ENCODE measurements around the gene LRRC8B.
"Not testable (repeated sequence)": the region's sequence is repeated elsewhere in the genome, so short reads cannot be mapped to it uniquely, and the experiment has no call there.

LRRC8B gene

DNA sequence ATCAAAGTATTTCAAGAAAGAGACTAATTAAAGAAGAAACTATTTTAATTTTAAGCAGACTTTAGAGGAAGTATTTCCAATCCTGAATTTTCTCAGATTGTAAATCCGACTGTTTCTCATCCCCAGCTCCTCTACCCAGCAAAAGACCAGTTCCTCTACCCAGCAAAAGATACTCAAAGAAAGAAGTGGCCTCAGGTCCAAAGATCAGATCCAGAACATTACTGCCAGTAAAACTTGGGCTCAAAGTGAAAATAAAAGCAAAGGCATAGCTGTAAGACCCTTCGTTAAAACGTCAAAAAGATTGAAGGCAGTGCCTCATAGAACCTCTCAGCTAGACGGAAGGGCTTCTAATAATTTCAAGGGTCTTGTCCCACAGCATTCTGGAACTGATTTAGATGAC, 50.0 kb downstream of the LRRC8B start:
- in situ Hi-C loops (cut with MboI; ENCODE audit: low pct_unique_long_range_greater_than_20kb, low sequenced_read_pairs), result no loop called here
- DNase-seq, result no peak

GRCh38 chr1:89575207-89575606, 50.6 kb downstream of the LRRC8B start:
- in situ Hi-C loops (cut with MboI; ENCODE audit: low pct_unique_long_range_greater_than_20kb, low sequenced_read_pairs), result no loop called here
- DNase-seq, result no peak

- DNase-seq, result no peak
- in situ Hi-C loops (cut with MboI; ENCODE audit: low pct_unique_long_range_greater_than_20kb, low sequenced_read_pairs), result no loop called here
Measured at GRCh38 chr1:89576013-89576412, 51.4 kb downstream of the LRRC8B start.

DNA sequence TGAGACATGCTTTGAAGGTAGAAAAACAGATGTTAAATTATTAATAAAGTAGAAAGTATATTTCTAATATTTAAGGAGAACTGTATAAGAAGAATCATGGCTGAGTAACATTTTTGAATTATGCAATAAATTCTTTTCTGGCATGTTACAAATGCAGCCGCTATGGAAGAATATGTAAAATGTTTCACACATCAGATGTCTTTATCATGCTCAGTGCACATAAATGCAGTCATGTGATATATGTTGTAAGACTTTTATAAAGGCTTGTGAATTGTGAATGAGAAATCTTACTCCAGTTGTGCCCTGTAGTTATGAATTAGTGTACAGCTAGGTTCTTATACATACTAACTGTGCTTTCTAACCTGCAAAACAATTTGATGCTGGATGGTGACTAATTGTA, 53.5 kb downstream of the LRRC8B start:
- DNase-seq, result no peak
- in situ Hi-C loops (cut with MboI; ENCODE audit: low pct_unique_long_range_greater_than_20kb, low sequenced_read_pairs), result no loop called here

- DNase-seq, result no peak
- in situ Hi-C loops (cut with MboI; ENCODE audit: low pct_unique_long_range_greater_than_20kb, low sequenced_read_pairs), result no loop called here
Measured at GRCh38 chr1:89578946-89579684, 54.5 kb downstream of the LRRC8B start.

DNA sequence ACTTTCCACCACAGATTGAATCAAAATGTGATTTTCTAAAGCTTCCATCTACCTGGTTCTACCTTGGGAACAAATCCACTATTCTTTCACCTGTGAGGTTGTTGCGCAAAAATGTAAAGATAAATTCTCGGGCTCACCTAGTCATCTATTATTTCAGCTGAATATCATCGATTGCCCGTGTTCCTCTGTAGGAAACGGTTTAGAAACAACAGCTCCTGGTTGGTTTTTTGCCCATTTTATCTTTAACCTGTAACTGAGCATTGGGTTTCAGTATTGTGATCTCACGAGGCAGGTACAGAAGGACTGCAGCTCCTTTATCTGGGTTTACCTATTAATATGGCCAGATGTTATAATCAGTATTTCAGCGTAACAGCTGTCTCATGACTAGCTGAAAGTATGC, 55.4 kb downstream of the LRRC8B start:
- in situ Hi-C loops (cut with MboI; ENCODE audit: low pct_unique_long_range_greater_than_20kb, low sequenced_read_pairs), result no loop called here
- no peak for DNase-seq

DNA sequence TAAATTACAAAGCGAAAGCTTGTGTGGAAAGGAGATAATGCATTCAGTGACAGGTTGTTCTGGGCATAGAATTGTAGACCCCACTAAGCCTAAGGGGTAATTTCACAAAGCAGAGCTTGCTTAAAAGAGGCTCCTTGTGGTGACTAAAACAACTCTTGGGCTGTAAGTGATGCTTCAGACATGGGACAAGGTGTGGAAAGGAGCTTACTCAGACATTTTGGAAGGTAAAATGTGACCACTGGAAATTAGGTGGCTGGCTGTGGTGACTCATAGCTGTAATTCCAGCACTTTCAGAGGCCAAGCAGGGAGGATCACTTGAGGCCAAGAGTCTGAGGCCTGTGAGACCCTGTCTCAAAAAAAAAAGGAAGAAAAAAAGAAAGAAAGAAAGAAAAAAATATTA, 57.2 kb downstream of the LRRC8B start:
- in situ Hi-C loops (cut with MboI; ENCODE audit: low pct_unique_long_range_greater_than_20kb, low sequenced_read_pairs), result no loop called here
- no peak for DNase-seq

GRCh38 chr1:89582571-89582970, 57.9 kb downstream of the LRRC8B start:
- DNase-seq, result no peak
- in situ Hi-C loops (cut with MboI; ENCODE audit: low pct_unique_long_range_greater_than_20kb, low sequenced_read_pairs), result no loop called here

GRCh38 chr1:89584211-89584610, 59.6 kb downstream of the LRRC8B start:
- no peak for DNase-seq
- in situ Hi-C loops (cut with MboI; ENCODE audit: low pct_unique_long_range_greater_than_20kb, low sequenced_read_pairs), result no loop called here

GRCh38 chr1:89584781-89585180, 60.2 kb downstream of the LRRC8B start:
- no peak for DNase-seq
- in situ Hi-C loops (cut with MboI; ENCODE audit: low pct_unique_long_range_greater_than_20kb, low sequenced_read_pairs), result no loop called here

GRCh38 chr1:89587729-89588161, 63.1 kb downstream of the LRRC8B start:
- in situ Hi-C loops (cut with MboI; ENCODE audit: low pct_unique_long_range_greater_than_20kb, low sequenced_read_pairs), result no loop called here
- DNase-seq, result no peak

DNA sequence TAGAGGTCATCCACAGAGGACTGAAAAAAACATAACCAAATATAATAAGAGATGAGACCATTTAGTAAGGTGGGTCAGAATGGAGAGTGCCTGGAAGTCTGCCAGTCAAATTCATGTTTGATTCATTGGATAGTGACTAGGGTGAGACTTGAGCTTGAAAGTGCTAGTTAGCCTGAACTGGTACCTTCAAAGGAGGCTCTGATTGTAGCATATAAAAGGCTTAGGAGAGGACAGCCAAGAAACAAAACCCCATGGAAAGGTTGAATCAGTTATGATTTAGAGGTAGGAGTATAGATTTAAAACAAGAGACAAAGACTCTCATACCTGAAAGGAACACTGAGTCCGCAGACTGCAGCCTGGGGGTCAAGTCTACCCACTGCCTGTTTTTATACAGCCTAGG, 63.9 kb downstream of the LRRC8B start:
- no peak for DNase-seq
- in situ Hi-C loops (cut with MboI; ENCODE audit: low pct_unique_long_range_greater_than_20kb, low sequenced_read_pairs), result no loop called here

- in situ Hi-C loops (cut with MboI; ENCODE audit: low pct_unique_long_range_greater_than_20kb, low sequenced_read_pairs), result no loop called here
- DNase-seq, result no peak
Measured at GRCh38 chr1:89589515-89589914, 64.9 kb downstream of the LRRC8B start.

- DNase-seq, result no peak
- in situ Hi-C loops (cut with MboI; ENCODE audit: low pct_unique_long_range_greater_than_20kb, low sequenced_read_pairs), result no loop called here
Measured at GRCh38 chr1:89590341-89591080, 65.9 kb downstream of the LRRC8B start.

GRCh38 chr1:89592861-89593302, 68.3 kb downstream of the LRRC8B start:
- in situ Hi-C loops (cut with MboI; ENCODE audit: low pct_unique_long_range_greater_than_20kb, low sequenced_read_pairs), result not testable (repeated sequence)
- DNase-seq, result peak; percentile 42

DNA sequence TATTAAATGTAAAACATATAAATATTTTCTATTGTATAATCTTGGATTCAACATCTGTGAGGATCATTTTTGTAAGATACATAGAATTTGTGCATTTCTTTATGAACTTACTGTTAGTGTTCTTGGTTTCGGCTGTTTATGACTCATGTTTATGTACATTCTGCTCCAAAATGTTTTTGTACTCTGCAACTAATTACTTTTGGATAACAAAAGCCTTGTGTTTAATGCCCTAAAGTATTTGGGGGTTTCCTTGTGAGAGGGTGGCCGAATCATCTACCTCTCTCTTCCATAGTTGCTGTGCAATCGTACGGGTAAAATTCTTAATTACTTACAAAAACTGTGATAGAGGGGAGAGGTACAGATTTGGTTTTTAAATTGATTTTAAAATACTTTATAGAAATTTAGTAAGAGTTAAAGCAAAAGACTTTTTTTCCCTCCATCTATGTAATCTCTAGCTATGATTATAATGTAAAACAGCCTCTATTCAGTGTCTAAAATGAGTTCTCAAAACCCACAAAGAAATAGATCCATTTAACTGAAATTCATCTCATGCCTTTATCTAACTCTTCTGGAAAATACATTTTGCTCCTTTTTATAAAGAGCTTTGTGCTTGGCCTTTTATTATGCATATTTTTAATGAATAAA, 69.6 kb downstream of the LRRC8B start:
- in situ Hi-C loops (cut with MboI; ENCODE audit: low pct_unique_long_range_greater_than_20kb, low sequenced_read_pairs), result no loop called here
- DNase-seq, result no peak

DNA sequence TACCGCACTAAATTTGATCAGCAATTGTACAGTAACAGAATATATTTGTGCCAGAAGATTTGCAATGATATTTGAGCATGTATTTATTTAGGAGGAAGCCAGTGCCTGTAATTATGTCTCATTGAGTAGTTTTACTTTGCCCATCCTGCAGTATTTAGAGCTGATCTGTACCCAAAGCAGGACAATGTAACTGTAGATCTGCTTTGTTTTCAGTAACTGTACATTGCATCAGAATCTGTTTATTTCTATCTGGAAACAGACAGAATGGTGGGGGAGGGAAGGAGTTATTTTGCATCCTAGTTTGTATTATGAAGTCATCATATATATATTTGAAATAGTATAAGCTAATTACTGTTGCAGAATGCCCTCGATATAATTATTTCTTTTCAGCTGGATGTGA, 72.1 kb downstream of the LRRC8B start:
- no peak for DNase-seq
- in situ Hi-C loops (cut with MboI; ENCODE audit: low pct_unique_long_range_greater_than_20kb, low sequenced_read_pairs), result no loop called here

DNA sequence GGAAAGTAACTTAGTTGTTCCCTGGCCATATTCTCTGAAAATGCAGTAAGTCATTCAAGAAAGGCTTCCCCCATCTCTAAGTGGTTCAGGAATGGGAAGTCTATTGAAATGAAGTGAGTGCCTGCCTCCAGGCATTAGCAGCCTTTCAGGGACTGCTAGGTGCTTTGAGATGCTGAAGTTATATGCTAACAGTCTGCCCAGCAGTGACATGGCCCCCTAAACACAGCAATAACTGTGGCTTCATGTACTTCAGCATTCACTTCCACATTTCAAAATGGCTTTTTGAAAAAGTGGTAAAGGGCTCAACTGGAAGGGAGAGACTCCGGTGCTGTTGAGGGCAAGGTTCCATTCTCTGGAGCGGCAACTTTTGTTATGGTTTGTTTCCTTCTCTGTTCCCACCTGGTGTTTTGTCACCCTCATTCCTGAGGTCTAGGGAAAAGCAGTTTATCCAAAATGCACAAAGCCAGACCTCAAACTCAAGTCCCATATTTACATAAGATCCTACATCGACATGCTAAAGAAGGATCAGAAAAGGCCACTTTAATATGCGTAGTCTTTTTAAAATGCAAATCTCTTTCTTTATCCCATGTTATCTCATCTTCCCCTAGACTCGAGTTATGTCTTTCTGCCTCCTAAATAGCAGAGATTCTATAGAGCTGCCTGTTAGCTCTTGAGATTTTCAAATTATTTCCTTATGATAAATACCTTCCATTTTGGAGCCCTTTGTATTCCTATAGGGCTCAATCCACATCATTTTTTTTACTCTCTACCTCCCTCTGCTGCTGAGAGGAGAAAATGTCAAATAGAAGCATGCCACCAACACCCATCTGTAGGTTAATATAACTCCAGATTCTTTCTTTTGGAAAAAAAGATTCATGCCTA, 74.1 kb downstream of the LRRC8B start:
- DNase-seq, result peak; percentile 78
- in situ Hi-C loops (cut with MboI; ENCODE audit: low pct_unique_long_range_greater_than_20kb, low sequenced_read_pairs), result no loop called here

DNA sequence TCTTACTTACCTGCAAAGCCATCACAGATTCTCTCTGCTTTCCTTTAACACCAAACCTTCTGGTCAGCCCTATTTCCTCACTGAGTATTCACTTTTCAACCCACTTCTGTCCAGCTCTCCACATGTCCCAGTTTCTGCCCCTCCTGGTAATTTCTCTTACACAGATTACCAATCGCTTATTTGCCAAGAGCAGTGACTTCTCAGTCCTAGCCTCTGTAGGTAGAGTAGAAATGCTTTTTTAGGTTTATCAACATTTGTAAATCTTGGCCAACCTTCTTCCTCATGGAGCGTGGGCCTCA, 74.7 kb downstream of the LRRC8B start:
- no peak for DNase-seq
- in situ Hi-C loops (cut with MboI; ENCODE audit: low pct_unique_long_range_greater_than_20kb, low sequenced_read_pairs), result no loop called here
